ENCODE results near the gene DCAF6. TPM values are rescaled to one million over a fixed set of nuclear protein-coding genes. Genes with fewer than 3 reads are reported as not detected.

Gene DCAF6
- total RNA-seq, 2 donors from 2014 or later: 47.2 to 76.7 TPM

GRCh38 chr1:167915569-167915968 lies 20.9 kb upstream of the DCAF6 start:
- TF ChIP-seq CTCF (IDR thresholded peaks at IDR 0.05): no peak
- Histone ChIP-seq H3K27ac (no peak overlapping the region), H3K36me3 (peaks cover 5% of the 10 kb centered on the region), H3K9me3 (no peaks in the 10 kb centered on the region), H3K27me3 (replicated peaks; ENCODE audit: insufficient read depth) (no peaks in the 10 kb centered on the region), H3K4me3 (no peak overlapping the region), H3K4me1 (ENCODE audit: control insufficient read depth in 1 of 2, low read depth in 2 of 2) (peaks cover 10 to 16% of the 10 kb centered on the region in 2 donors)
- ATAC-seq (ENCODE audit: insufficient number of reproducible peaks, low FRiP score, low read depth) (no peak), DNase-seq (ENCODE audit: low spot score) (no peak)

- DNase-seq (ENCODE audit: low spot score) (no peak), ATAC-seq (ENCODE audit: insufficient number of reproducible peaks, low FRiP score, low read depth) (no peak)
- Histone ChIP-seq H3K27ac (no peak overlapping the region), H3K4me3 (no peak overlapping the region), H3K36me3 (peaks cover 5% of the 10 kb centered on the region), H3K9me3 (no peaks in the 10 kb centered on the region), H3K27me3 (replicated peaks; ENCODE audit: insufficient read depth) (no peaks in the 10 kb centered on the region), H3K4me1 (ENCODE audit: control insufficient read depth in 1 of 2, low read depth in 2 of 2) (peaks cover 3% of the 10 kb centered on the region in 2 donors)
- no peak for TF ChIP-seq CTCF (IDR thresholded peaks at IDR 0.05)
Observed at GRCh38 chr1:167916766-167917511, 19.5 kb upstream of the DCAF6 start.

- Histone ChIP-seq H3K27me3 (replicated peaks; ENCODE audit: insufficient read depth) (no peaks in the 10 kb centered on the region), H3K36me3 (no peaks in the 10 kb centered on the region), H3K9me3 (no peaks in the 10 kb centered on the region), H3K27ac (no peak overlapping the region), H3K4me3 (peak overlapping the region; percentile 12), H3K4me1 (ENCODE audit: control insufficient read depth in 1 of 2, low read depth in 2 of 2) (peaks cover 11 to 19% of the 10 kb centered on the region in 2 donors)
- TF ChIP-seq CTCF (IDR thresholded peaks at IDR 0.05): no peak
- no peak for ATAC-seq (ENCODE audit: insufficient number of reproducible peaks, low FRiP score, low read depth)
- no peak for DNase-seq (ENCODE audit: low spot score)
Observed at GRCh38 chr1:167922023-167922422, 14.5 kb upstream of the DCAF6 start.

- Histone ChIP-seq H3K4me1 (ENCODE audit: control insufficient read depth in 1 of 2, low read depth in 2 of 2) (peaks cover 11 to 19% of the 10 kb centered on the region in 2 donors), H3K27ac (no peak overlapping the region), H3K4me3 (no peak overlapping the region), H3K36me3 (no peaks in the 10 kb centered on the region), H3K27me3 (replicated peaks; ENCODE audit: insufficient read depth) (no peaks in the 10 kb centered on the region), H3K9me3 (no peaks in the 10 kb centered on the region)
- TF ChIP-seq CTCF (IDR thresholded peaks at IDR 0.05): no peak
- DNase-seq (ENCODE audit: low spot score) (no peak), ATAC-seq (ENCODE audit: insufficient number of reproducible peaks, low FRiP score, low read depth) (no peak)
Observed at GRCh38 chr1:167922611-167923074, 13.8 kb upstream of the DCAF6 start.

GRCh38 chr1:167923324-167924056 lies 13.0 kb upstream of the DCAF6 start:
- TF ChIP-seq CTCF (IDR thresholded peaks at IDR 0.05): no peak
- Histone ChIP-seq H3K36me3 (no peaks in the 10 kb centered on the region), H3K9me3 (no peaks in the 10 kb centered on the region), H3K4me3 (no peak overlapping the region), H3K4me1 (ENCODE audit: control insufficient read depth in 1 of 2, low read depth in 2 of 2) (peaks cover 11 to 19% of the 10 kb centered on the region in 2 donors), H3K27ac (no peak overlapping the region), H3K27me3 (replicated peaks; ENCODE audit: insufficient read depth) (no peaks in the 10 kb centered on the region)
- ATAC-seq (ENCODE audit: insufficient number of reproducible peaks, low FRiP score, low read depth) (no peak), DNase-seq (ENCODE audit: low spot score) (no peak)

Measured in thoracic aorta (tissue), 2 donors.